ENCODE results near the gene KCNC4.

Gene KCNC4

GRCh38 chr1:110188035-110188618, 22.0 kb upstream of the KCNC4 start:
- peak; percentile 68 for DNase-seq (ENCODE audit: low read depth)

- no peak for DNase-seq (ENCODE audit: low read depth)
These were observed 20.9 kb upstream of the KCNC4 start for GRCh38 chr1:110189181-110189580.

- DNase-seq (ENCODE audit: low read depth): no peak
These were observed 19.7 kb upstream of the KCNC4 start for GRCh38 chr1:110190282-110190929.

- no peak for DNase-seq (ENCODE audit: low read depth)
These were observed 17.6 kb upstream of the KCNC4 start for GRCh38 chr1:110192541-110192940.

- DNase-seq (ENCODE audit: low read depth): no peak
These were observed 14.9 kb upstream of the KCNC4 start for GRCh38 chr1:110195196-110195595.

GRCh38 chr1:110196917-110197765, 13.0 kb upstream of the KCNC4 start:
- DNase-seq (ENCODE audit: low read depth): peak; percentile 46

- DNase-seq (ENCODE audit: low read depth): no peak
These were observed 12.0 kb upstream of the KCNC4 start for GRCh38 chr1:110197905-110198629.

- DNase-seq (ENCODE audit: low read depth): no peak
These were observed 11.4 kb upstream of the KCNC4 start for GRCh38 chr1:110198746-110199145.

GRCh38 chr1:110200190-110200589, 9.9 kb upstream of the KCNC4 start:
- no peak for DNase-seq (ENCODE audit: low read depth)

GRCh38 chr1:110200666-110201065, 9.4 kb upstream of the KCNC4 start:
- DNase-seq (ENCODE audit: low read depth): peak; percentile 29

- no peak for DNase-seq (ENCODE audit: low read depth)
These were observed 8.8 kb upstream of the KCNC4 start for GRCh38 chr1:110201157-110201825.

- DNase-seq (ENCODE audit: low read depth): peak; percentile 62
These were observed 7.0 kb upstream of the KCNC4 start for GRCh38 chr1:110203021-110203661.

- DNase-seq (ENCODE audit: low read depth): no peak
These were observed 5.0 kb upstream of the KCNC4 start for GRCh38 chr1:110205156-110205555.

GRCh38 chr1:110205591-110206155, 4.4 kb upstream of the KCNC4 start:
- no peak for DNase-seq (ENCODE audit: low read depth)

- no peak for DNase-seq (ENCODE audit: low read depth)
These were observed 3.7 kb upstream of the KCNC4 start for GRCh38 chr1:110206261-110206920.

- peak; percentile 35 for DNase-seq (ENCODE audit: low read depth)
These were observed 2.3 kb upstream of the KCNC4 start for GRCh38 chr1:110207831-110208230.

- DNase-seq (ENCODE audit: low read depth): no peak
These were observed 1.0 kb upstream of the KCNC4 start for GRCh38 chr1:110208916-110209645.

GRCh38 chr1:110210604-110211495, 736 bp downstream of the KCNC4 start:
- peak; percentile 54 for DNase-seq (ENCODE audit: low read depth)
